ENCODE data around the gene USP9Y.

USP9Y gene

GRCh38 chrY:12808046-12808445 lies 107.0 kb downstream of the USP9Y start:
- DNase-seq = no peak

- no peak for DNase-seq
These were observed 108.0 kb downstream of the USP9Y start for GRCh38 chrY:12809034-12809433.

DNA sequence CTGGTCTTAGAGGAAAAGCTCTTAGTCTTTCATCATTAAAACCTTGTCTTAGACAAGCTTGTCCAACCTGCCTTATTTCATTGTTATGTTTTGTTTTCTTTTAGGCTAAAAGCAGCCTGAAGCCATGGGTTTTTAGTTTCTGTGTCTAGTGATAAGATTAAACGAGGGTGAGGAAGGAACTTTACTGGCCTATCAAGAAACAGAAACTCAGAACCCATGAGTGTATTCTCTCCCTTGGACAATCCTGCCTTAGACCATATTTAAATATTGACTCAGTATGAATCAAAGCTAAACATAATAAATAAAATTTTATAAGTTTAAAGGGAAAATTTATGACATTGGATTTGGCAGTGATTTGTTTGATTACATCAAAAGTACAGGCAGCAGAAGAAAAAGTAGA lies 122.4 kb downstream of the USP9Y start:
- DNase-seq = no peak

GRCh38 chrY:12826791-12827190 lies 125.8 kb downstream of the USP9Y start:
- DNase-seq = no peak

DNA sequence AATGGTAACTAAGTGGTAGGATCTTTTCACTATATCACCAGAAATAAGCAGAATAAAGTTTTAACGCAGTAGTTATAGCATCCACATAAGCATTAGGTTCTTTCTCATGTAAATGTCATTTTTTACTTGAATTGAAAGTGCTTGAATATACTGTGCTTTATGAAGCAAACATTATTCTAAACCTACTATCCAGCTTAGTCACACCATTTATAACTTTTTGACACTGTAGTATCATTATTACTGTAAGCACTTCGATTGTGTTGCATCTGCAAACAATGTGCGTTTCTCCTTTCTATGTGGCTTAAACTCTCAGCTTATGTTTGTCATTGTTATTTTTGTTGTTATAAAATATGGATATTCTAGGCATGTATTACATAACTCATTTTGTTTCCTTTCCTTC lies 132.3 kb downstream of the USP9Y start:
- DNase-seq = no peak

- no peak for DNase-seq
These were observed 136.5 kb downstream of the USP9Y start for GRCh38 chrY:12837550-12837949.

DNA sequence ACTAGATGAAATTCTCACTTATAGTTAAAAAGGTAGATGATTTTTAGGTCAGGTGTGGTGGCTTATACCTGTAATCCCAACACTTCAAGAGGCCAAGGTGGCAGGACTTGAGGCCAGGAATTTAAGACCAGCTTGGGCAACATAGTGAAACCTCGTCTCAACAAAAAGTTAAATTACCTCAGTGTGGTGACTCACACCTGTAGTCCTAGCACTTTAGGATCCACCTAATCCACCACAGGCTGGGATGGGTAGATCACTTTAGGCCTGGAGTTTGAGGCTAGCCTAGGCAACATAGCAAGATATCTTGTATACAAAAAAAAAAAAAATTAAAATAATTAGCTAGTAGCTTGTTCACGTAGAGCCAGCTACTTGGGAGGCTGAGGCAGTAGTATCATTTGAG lies 140.3 kb downstream of the USP9Y start:
- DNase-seq = no peak

DNA sequence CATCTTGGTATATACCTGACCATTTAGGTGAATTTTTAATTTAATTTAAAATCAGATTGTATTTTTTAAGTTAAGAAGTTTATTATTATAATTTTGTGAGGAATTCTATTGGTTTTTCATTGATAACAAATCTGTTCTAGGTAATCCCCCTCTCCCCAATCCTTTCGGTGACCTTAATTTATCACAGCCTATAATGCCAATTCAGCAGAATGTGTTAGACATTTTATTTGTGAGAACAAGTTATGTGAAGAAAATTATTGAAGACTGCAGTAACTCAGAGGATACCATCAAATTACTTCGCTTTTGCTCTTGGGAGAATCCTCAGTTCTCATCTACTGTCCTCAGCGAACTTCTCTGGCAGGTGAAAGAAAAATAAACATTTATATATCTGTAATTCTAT lies 145.8 kb downstream of the USP9Y start:
- DNase-seq = no peak

- DNase-seq = no peak
These were observed 154.8 kb downstream of the USP9Y start for GRCh38 chrY:12855791-12856275.

DNA sequence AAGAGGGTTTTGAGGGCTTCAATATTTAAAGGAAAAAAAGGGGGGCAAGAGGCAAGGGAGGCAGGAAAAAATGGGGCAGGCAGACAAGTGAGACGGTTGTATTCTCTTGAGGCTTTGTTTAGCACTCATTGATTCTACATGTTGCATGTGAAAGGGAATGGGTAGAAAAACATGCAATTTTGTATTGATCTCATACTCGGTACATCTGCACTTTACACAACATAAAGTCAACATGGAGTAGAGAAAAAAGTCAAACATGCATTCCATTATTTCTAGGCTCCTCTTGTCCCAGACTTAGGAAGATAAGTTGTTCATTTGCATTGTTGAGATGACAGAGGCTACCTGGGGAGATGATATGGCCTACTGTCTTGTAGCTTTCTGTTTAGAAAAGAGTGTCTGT lies 166.9 kb downstream of the USP9Y start:
- DNase-seq = no peak

DNA sequence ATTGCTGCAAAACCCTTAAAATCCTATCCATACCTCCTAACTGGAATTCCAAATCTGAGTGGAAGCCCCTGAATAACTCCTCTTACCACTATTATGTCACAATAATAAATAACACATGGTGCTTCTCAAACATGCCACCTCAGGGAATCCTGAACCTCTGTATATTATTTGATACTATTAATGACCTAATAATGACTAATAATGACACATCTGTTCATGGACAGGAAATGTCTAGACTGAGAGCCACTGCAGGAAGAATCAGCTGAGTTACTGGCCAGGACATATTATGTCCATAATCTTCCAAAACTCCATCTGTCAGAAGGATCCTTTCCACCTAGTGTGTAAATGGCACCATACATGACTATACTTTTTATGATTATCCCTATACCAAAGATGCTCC lies 195.9 kb downstream of the USP9Y start:
- DNase-seq = no peak

- DNase-seq = no peak
These were observed 197.6 kb downstream of the USP9Y start for GRCh38 chrY:12898604-12899003.

DNA sequence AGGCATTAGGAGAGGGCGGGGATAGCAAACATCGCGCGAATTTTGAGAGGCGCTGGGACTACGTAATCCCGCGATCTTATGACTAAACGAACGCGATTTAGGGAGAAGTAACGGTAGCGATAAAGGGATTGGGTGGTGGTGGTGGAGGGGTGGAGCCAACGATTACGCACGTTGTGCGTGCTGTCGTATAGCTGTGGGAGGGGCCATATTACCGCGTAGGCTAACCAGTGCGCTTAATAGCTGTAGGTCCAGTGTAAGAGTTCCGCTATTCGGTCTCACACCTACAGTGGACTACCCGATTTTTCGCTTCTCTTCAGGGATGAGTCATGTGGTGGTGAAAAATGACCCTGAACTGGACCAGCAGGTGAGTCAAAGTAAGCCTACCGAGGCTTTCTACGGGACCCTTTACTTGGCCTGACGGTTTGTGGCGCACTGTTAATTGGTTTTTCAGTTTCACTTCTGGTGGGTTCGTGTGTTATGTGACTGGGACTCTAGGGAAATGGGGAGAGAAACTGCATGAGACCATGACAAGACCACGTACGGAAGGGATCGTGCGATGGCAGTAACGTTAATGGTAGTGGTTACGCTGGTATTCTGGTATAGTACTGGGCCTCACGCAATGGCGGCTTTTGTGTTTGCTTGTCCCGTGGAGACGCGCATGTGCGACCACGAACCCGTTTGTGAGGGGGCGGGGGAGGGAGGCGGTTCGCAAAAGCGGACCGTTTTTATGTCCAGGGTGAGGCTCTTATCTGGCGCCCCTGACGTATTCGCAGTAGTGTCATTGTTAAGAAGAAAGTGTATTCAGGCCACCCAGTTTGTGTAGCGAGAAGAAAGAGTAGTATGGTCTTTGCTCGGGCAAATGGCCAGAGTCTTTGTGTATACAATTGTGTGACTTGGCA lies 203.8 kb downstream of the USP9Y start, which contains the start of gene DDX3Y:
Gene DDX3Y, plus strand, starts transcription at position 251 of the 899 bp plus-strand sequence. Its CDS starts 69 bp downstream, at position 320.
- DNase-seq = peak; percentile 93

DNA sequence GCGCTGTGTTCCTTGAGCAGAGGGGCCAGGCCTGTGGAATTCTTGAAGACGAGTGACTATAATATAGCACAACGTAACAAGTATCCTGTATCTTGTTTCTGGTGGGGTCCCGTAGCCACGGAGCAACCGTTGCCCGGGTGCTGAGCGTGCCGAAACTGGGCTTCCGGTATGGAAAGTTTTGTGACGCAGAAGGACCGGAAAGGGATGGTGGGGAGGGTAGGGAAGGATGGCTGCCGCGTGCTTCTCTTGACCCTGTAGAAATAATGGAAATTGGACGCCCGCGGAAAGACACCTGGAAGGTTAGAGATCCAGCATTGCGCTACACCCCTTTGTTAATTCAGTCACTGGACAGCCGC lies 204.5 kb downstream of the USP9Y start:
- peak; percentile 81 for DNase-seq

- no peak for DNase-seq
These were observed 204.9 kb downstream of the USP9Y start for GRCh38 chrY:12905895-12906294.

Measured in CD4-positive, alpha-beta T cell treated with Interleukin-21 for 1 hour (primary cell).